ENCODE data around the gene MFSD2B. TPM values are rescaled to one million over a fixed set of nuclear protein-coding genes. Genes with fewer than 3 reads are reported as not detected.
A peak's percentile ranks its signal among the peaks of the same experiment; 100 is the strongest.

Gene MFSD2B

DNA sequence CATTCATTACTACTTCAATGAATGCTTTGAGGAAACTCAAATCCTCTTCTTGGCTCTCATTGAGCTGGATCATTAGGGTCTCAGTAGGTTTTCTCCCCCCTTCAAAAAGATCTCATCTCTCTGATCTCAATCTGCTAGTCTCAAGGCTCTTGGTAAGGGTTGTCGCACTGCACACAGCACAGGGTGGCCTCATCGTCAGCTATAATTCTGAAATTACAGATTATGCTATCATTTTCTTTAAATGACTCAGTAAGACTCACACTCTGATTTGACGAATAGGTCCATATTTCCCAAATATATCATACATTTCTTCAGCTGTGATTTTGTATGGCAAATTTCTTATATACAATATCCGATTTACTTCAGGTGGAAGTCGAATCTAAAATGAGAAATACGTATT, 63.9 kb downstream of the MFSD2B start:
- peaks cover 24 to 51% of the 10 kb centered on the region in 2 experiments for H3K36me3 ChIP-seq (ENCODE audit: control insufficient read depth in 1 of 2, insufficient read depth in 2 of 2, low read depth in 1 of 2, low read length in 2 of 2)
- 100% methylated on average over 2 of the region's 6 CpGs for WGBS

DNA sequence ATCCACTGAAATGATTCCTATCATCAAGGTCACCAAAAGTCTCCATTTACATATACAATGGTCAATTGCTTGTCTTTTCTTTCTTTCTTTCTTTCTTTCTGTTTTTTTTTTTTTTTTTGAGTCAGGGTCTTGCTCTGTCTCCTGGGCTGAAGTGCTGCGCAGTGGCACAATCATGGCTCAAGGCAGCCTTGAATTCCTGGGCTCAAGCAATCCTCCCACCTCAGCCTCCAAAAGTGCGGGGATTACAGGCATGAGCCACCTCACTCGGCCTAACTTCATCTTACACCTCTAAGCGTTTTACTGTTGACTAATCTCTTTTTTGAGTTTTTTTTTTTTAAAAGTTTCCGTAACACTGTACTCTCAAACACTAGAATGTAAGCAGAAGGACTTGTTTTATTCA, 65.4 kb downstream of the MFSD2B start:
- no peak overlapping the region for H2BK120ac ChIP-seq (ENCODE audit: low read depth, low read length)
- WGBS: 87% methylated on average over 3 of the region's 5 CpGs
- H2AFZ ChIP-seq (ENCODE audit: low read depth, low read length): no peak overlapping the region
- DNase-seq: no peak
- H3K14ac ChIP-seq (ENCODE audit: low read length in 2 of 2): no peak overlapping the region
- no peak overlapping the region for H3K23ac ChIP-seq (ENCODE audit: low read length in 2 of 2)
- no peak overlapping the region for H2BK12ac ChIP-seq (ENCODE audit: low read length in 2 of 2)
- H2BK5ac ChIP-seq (ENCODE audit: low read depth, low read length, poor library complexity, severe bottlenecking): no peak overlapping the region
- no peak overlapping the region for H3K27ac ChIP-seq (ENCODE audit: low read length, poor library complexity, severe bottlenecking)
- H3K79me1 ChIP-seq (replicated peaks; ENCODE audit: low read length, poor library complexity, severe bottlenecking): peaks cover 14% of the 10 kb centered on the region
- H2BK15ac ChIP-seq (ENCODE audit: low read depth, poor library complexity, severe bottlenecking): no peak overlapping the region
- no peaks in the 10 kb centered on the region for H3K9me3 ChIP-seq (ENCODE audit: control insufficient read depth, low read length)
- no peak overlapping the region for H3K4ac ChIP-seq (ENCODE audit: low read depth in 1 of 2, low read length in 2 of 2)
- H3K9ac ChIP-seq (ENCODE audit: low read length): peak overlapping the region; percentile 92
- no peak overlapping the region for H4K91ac ChIP-seq (ENCODE audit: low read length)
- H3K4me1 ChIP-seq (ENCODE audit: control insufficient read depth, insufficient read depth, low read depth, low read length): peaks cover 11% of the 10 kb centered on the region
- H2AK5ac ChIP-seq (ENCODE audit: low read length, severe bottlenecking): no peak overlapping the region
- H3K4me3 ChIP-seq (ENCODE audit: insufficient read depth in 1 of 2, low read depth in 1 of 2, low read length in 2 of 2): peak overlapping the region in 1 of 2 experiments; percentile 94
- no peak overlapping the region for H3K18ac ChIP-seq (ENCODE audit: low read depth in 1 of 2, low read length in 2 of 2)
- no peak overlapping the region for H4K8ac ChIP-seq (ENCODE audit: low read length)
- H3K36me3 ChIP-seq (ENCODE audit: control insufficient read depth in 1 of 2, insufficient read depth in 2 of 2, low read depth in 1 of 2, low read length in 2 of 2): peaks cover 16 to 51% of the 10 kb centered on the region in 2 experiments
- peak overlapping the region; percentile 39 for H3K4me2 ChIP-seq (ENCODE audit: low read length, poor library complexity, severe bottlenecking)
- H3K27me3 ChIP-seq (ENCODE audit: control insufficient read depth in 1 of 2, insufficient read depth in 1 of 2, low read length in 2 of 2): no peaks in the 10 kb centered on the region

More for the DNA sequence above, 63.9 kb downstream of the MFSD2B start:
- Histone ChIP-seq H3K79me1 (replicated peaks; ENCODE audit: low read length, poor library complexity, severe bottlenecking) (peaks cover 17% of the 10 kb centered on the region), H2AK5ac (ENCODE audit: low read length, severe bottlenecking) (no peak overlapping the region), H3K9ac (ENCODE audit: low read length) (no peak overlapping the region), H3K4me2 (ENCODE audit: low read length, poor library complexity, severe bottlenecking) (no peak overlapping the region), H2BK120ac (ENCODE audit: low read depth, low read length) (no peak overlapping the region), H3K4me1 (ENCODE audit: control insufficient read depth, insufficient read depth, low read depth, low read length) (peaks cover 11% of the 10 kb centered on the region), H2BK12ac (ENCODE audit: low read length in 2 of 2) (no peak overlapping the region), H4K8ac (ENCODE audit: low read length) (no peak overlapping the region), H3K4ac (ENCODE audit: low read depth in 1 of 2, low read length in 2 of 2) (no peak overlapping the region), H2BK15ac (ENCODE audit: low read depth, poor library complexity, severe bottlenecking) (no peak overlapping the region), H3K9me3 (ENCODE audit: control insufficient read depth, low read length) (no peaks in the 10 kb centered on the region), H3K14ac (ENCODE audit: low read length in 2 of 2) (no peak overlapping the region), H3K27ac (ENCODE audit: low read length, poor library complexity, severe bottlenecking) (no peak overlapping the region), H2BK5ac (ENCODE audit: low read depth, low read length, poor library complexity, severe bottlenecking) (no peak overlapping the region), H2AFZ (ENCODE audit: low read depth, low read length) (no peak overlapping the region), H3K4me3 (ENCODE audit: insufficient read depth in 1 of 2, low read depth in 1 of 2, low read length in 2 of 2) (no peak overlapping the region), H3K18ac (ENCODE audit: low read depth in 1 of 2, low read length in 2 of 2) (no peak overlapping the region), H3K23ac (ENCODE audit: low read length in 2 of 2) (no peak overlapping the region), H4K91ac (ENCODE audit: low read length) (no peak overlapping the region), H3K27me3 (ENCODE audit: control insufficient read depth in 1 of 2, insufficient read depth in 1 of 2, low read length in 2 of 2) (no peaks in the 10 kb centered on the region)
- DNase-seq: no peak

Small RNAs within 50 kb of the gene (small RNA-seq; reads per million reads assigned to genes)
- not detected for gene RN7SL610P (ENCODE audit: low read depth)
- gene RNU6-370P (ENCODE audit: low read depth): not detected

Data from mesenchymal stem cell (in vitro differentiated cells and primary cell).